CD4-positive, alpha-beta memory T cell (primary cell): Measurements from ENCODE around the gene CNTROB. TPM values are rescaled to one million over a fixed set of nuclear protein-coding genes. Genes with fewer than 3 reads are reported as not detected.

Source experiments
- CTCF ChIA-PET: fragments of 350-600 bp; sonication (Branson Sonifier 250); formaldehyde crosslinking; loops from one replicate; lab custom pipeline; 2021; ENCODE audit warnings: inconsistent platforms; ENCODE audit not compliant: partially characterized antibody; lab: Charles Lee
- POLR2A ChIA-PET: fragments of 350-600 bp; sonication (Branson Sonifier 250); formaldehyde crosslinking; loops from one replicate; lab custom pipeline; 2021; ENCODE audit not compliant: partially characterized antibody; lab: Charles Lee
- DNase-seq, 5 donors: peaks; one replicate each; pipeline versions ENCODE4 v3.0.0 to v3.0.0-alpha.2; 2020 to 2022; ENCODE audit warnings: mixed read lengths in 1 of 5
- H3K27ac ChIP-seq: one replicate; pipeline ENCODE4 v1.7.0; 2013; ENCODE audit warnings: low read depth, low read length
- H3K27me3 ChIP-seq: 2 replicates; pipeline ENCODE4 v1.7.0; 2013; ENCODE audit warnings: mild to moderate bottlenecking, low read length, moderate library complexity; ENCODE audit not compliant: insufficient read depth
- H3K36me3 ChIP-seq: 2 replicates; pipeline ENCODE4 v1.7.0; 2013; ENCODE audit warnings: mild to moderate bottlenecking, low read length, moderate library complexity; ENCODE audit not compliant: insufficient read depth
- H3K4me1 ChIP-seq: 2 replicates; pipeline ENCODE4 v1.7.0; 2013; ENCODE audit warnings: mild to moderate bottlenecking, low read length, moderate library complexity; ENCODE audit not compliant: insufficient read depth
- H3K4me3 ChIP-seq, 2 donors: one replicate each; pipeline ENCODE4 v1.7.0; 2013; ENCODE audit warnings: low read length in 2 of 2, mild to moderate bottlenecking in 1 of 2
- H3K9me3 ChIP-seq, 2 donors: one replicate each; pipeline ENCODE4 v1.7.0; 2013; ENCODE audit warnings: low read length in 2 of 2, control low read depth in 1 of 2; ENCODE audit not compliant: control insufficient read depth in 1 of 2
- H3K27ac Mint-ChIP-seq, 7 donors: one replicate each; pipeline ENCODE4 v1.8.0; 2020 to 2021; ENCODE audit warnings: mixed read lengths in 7 of 7, mild to moderate bottlenecking in 6 of 7, inconsistent platforms in 3 of 7, moderate library complexity in 3 of 7
- H3K27me3 Mint-ChIP-seq, 2 donors: one replicate each; pipeline ENCODE4 v1.8.0; 2020 to 2021; ENCODE audit warnings: mixed read lengths in 2 of 2
- H3K36me3 Mint-ChIP-seq, 2 donors: one replicate each; pipeline ENCODE4 v1.8.0; 2020 to 2021; ENCODE audit warnings: mixed read lengths in 2 of 2, inconsistent platforms in 1 of 2, mild to moderate bottlenecking in 1 of 2
- H3K4me1 Mint-ChIP-seq, 4 donors: one replicate each; pipeline ENCODE4 v1.8.0; 2020 to 2021; ENCODE audit warnings: mixed read lengths in 4 of 4, mild to moderate bottlenecking in 1 of 4
- H3K4me3 Mint-ChIP-seq, 8 donors: one replicate each; pipeline ENCODE4 v1.8.0; 2020 to 2021; ENCODE audit warnings: mixed read lengths in 8 of 8, mild to moderate bottlenecking in 7 of 8, moderate library complexity in 6 of 8, inconsistent platforms in 3 of 8
- H3K9me3 Mint-ChIP-seq, 8 donors: one replicate each; pipeline ENCODE4 v1.8.0; 2020 to 2021; ENCODE audit warnings: mixed read lengths in 8 of 8, mild to moderate bottlenecking in 5 of 8, inconsistent platforms in 3 of 8, moderate library complexity in 1 of 8
- intact Hi-C: fragments of 100-400 bp; cut with micrococcal nuclease; formaldehyde crosslinking; loops from one replicate; pipeline ENCODE4 v1.15.1; 2023
- polyA plus RNA-seq, 2 donors: library from polyadenylated mRNA; unstranded; fragments of 300-500 nt; fragmentation: Illumina TruSeq; gene quantifications; one replicate each; pipeline ENCODE4 v1.2.3, GENCODE V29; 2021
- total RNA-seq, 2 experiments: library from RNA; stranded (reverse); gene quantifications; one replicate each; pipeline ENCODE4 v1.2.3, GENCODE V29; 2021

The CNTROB gene
- total and polyA plus RNA-seq, 4 experiments from 2014 or later: 3.9 to 30.1 (median 21.2) TPM

DNA sequence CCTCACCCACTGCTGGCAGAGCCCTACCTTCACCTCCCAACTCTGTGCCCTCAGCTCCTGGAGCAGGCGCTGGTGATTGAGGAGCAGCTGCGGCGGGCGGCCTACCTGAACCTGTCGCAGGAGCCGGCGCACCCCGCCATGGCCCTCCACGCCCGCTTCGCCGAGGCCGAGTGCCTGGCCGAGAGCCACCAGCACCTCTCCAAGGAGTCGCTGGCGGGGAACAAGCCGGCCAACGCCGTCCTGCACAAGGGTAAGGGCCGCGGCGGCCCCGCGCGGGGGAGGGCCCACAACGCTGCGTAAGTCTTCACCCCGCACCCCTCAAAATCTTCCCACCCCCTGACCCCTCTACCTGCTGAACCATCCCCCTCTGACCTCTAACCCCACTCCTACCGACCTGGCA lies 22.9 kb upstream of the CNTROB start:
- Histone ChIP-seq H3K36me3 (peaks cover 76% of the 10 kb centered on the region), H3K27me3 (no peaks in the 10 kb centered on the region), H3K4me3 (no peak overlapping the region), H3K9me3 (no peaks in the 10 kb centered on the region), H3K27ac (no peak overlapping the region), H3K4me1 (peaks cover 4% of the 10 kb centered on the region)
- Mint-ChIP-seq H3K4me3 (no peak overlapping the region), H3K27ac (peak overlapping the region in 1 of 7 donors; percentile 76), H3K4me1 (peaks cover 4 to 9% (median 4%) of the 10 kb centered on the region in 4 donors), H3K9me3 (peaks cover 0 to 1% (median 0%) of the 10 kb centered on the region in 8 donors), H3K27me3 (no peaks in the 10 kb centered on the region), H3K36me3 (peaks cover 65 to 75% of the 10 kb centered on the region in 2 donors)
- POLR2A ChIA-PET: interaction anchor here (1.0 kb wide), 1 partner anchor 9 kb away, joined by 4 read pairs; no protein-coding TSS in a partner anchor
- intact Hi-C loops: no loop called here
- CTCF ChIA-PET: no interaction called here
- DNase-seq: no peak

DNA sequence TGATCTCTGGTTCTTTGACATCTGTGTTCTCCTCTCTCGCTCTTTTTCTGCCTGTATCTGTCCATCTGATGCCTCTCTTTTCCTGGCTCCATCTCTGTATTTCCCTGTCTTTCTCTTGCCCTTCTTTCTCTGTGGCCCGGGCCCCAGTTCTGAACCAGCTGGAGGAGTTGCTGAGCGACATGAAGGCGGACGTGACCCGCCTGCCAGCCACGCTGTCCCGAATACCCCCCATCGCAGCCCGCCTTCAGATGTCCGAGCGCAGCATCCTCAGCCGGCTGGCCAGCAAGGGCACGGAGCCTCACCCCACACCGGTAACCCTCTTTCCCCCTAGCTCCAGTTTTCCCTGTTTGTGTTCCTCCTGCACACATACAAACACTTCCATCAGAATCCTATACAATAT lies 21.7 kb upstream of the CNTROB start:
- peak overlapping the region in 1 of 8 donors; percentile 27 for H3K4me3 Mint-ChIP-seq
- H3K27me3 Mint-ChIP-seq: no peaks in the 10 kb centered on the region
- Histone ChIP-seq H3K27me3 (no peaks in the 10 kb centered on the region), H3K27ac (no peak overlapping the region), H3K9me3 (no peaks in the 10 kb centered on the region), H3K36me3 (peaks cover 64% of the 10 kb centered on the region), H3K4me1 (peaks cover 12% of the 10 kb centered on the region), H3K4me3 (no peak overlapping the region)
- ChIA-PET POLR2A (interaction anchor here (0.7 kb wide), 2 partner anchors 22 to 53 kb away, joined by 3 read pairs; partner anchors contain the start of genes CHD3 and NAA38), CTCF (interaction anchor here (1.0 to 10.8 kb wide), 3 partner anchors 12 to 77 kb away, joined by 3 to 219 read pairs (median 44); no protein-coding TSS in a partner anchor)
- intact Hi-C loops: no loop called here
- DNase-seq: no peak
- H3K4me1 Mint-ChIP-seq: peaks cover 10 to 16% (median 11%) of the 10 kb centered on the region in 4 donors
- peak overlapping the region in 2 of 7 donors; percentile 28 to 30 for H3K27ac Mint-ChIP-seq
- peaks cover 0 to 1% (median 0%) of the 10 kb centered on the region in 8 donors for H3K9me3 Mint-ChIP-seq
- H3K36me3 Mint-ChIP-seq: peaks cover 53 to 71% of the 10 kb centered on the region in 2 donors

DNA sequence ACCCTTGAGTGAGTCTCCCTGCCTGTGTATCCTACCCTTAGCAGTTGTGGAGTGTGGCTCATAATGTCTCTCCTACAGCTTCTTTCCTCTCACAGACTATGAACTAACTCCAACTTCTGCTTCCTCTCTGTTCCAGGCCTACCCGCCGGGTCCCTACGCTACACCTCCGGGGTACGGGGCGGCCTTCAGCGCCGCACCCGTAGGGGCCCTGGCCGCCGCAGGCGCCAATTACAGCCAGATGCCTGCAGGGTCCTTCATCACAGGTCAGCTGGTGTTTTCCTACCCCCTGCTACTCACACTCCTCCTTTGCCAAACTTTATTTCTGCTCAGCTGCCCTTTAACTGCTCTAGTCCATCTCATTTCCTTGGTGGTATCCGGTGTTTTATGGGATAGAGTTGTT lies 21.3 kb upstream of the CNTROB start:
- POLR2A ChIA-PET: interaction anchor here (0.7 kb wide), 2 partner anchors 22 to 53 kb away, joined by 3 read pairs; partner anchors contain the start of genes CHD3 and NAA38
- intact Hi-C loops: no loop called here

DNA sequence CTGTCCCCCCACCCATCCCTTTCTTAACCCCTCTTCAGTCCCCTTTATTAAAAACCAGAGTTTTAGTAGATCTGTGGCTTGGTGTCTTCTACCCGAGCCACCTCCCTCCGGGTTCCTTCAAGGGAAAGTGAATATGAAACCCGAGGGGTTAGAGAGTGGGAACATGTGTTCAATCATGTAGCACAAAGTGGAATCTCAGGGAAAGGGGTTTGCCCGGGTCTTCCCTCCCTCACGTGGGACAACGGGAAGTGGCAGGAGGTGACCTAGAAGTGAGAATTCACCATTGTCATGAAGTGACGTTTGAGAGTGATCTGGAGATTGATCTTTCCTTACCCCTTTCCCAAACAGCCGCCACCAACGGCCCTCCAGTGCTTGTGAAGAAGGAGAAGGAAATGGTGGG lies 20.9 kb upstream of the CNTROB start:
- H3K4me3 Mint-ChIP-seq: no peak overlapping the region
- H3K4me1 Mint-ChIP-seq: peaks cover 12 to 21% (median 14%) of the 10 kb centered on the region in 4 donors
- peak overlapping the region in 4 of 7 donors; percentile 52 to 75 (median 60) for H3K27ac Mint-ChIP-seq
- peaks cover 0 to 1% (median 0%) of the 10 kb centered on the region in 8 donors for H3K9me3 Mint-ChIP-seq
- DNase-seq: no peak
- H3K36me3 Mint-ChIP-seq: peaks cover 44 to 64% of the 10 kb centered on the region in 2 donors
- H3K4me3 ChIP-seq: no peak overlapping the region
- no peaks in the 10 kb centered on the region for H3K27me3 ChIP-seq
- ChIA-PET POLR2A (interaction anchor here (6.9 kb wide), 1 partner anchor 77 kb away, joined by 87 read pairs; no protein-coding TSS in a partner anchor), CTCF (interaction anchor here (1.0 to 10.8 kb wide), 6 partner anchors 24 to 146 kb away, joined by 3 to 219 read pairs (median 14); no protein-coding TSS in a partner anchor)
- intact Hi-C loops: no loop called here
- no peak overlapping the region for H3K27ac ChIP-seq
- H3K4me1 ChIP-seq: peaks cover 15% of the 10 kb centered on the region
- H3K9me3 ChIP-seq: no peaks in the 10 kb centered on the region
- H3K36me3 ChIP-seq: peaks cover 56% of the 10 kb centered on the region
- H3K27me3 Mint-ChIP-seq: no peaks in the 10 kb centered on the region

More for the DNA sequence above, 21.3 kb upstream of the CNTROB start:
- no peak for DNase-seq
- Mint-ChIP-seq H3K9me3 (peaks cover 0 to 1% (median 0%) of the 10 kb centered on the region in 8 donors), H3K36me3 (peaks cover 48 to 68% of the 10 kb centered on the region in 2 donors), H3K27ac (peak overlapping the region in 5 of 7 donors; percentile 28 to 75 (median 53)), H3K4me3 (peak overlapping the region in 1 of 8 donors; percentile 27), H3K4me1 (peaks cover 12 to 21% (median 14%) of the 10 kb centered on the region in 4 donors), H3K27me3 (no peaks in the 10 kb centered on the region)
- Histone ChIP-seq H3K36me3 (peaks cover 60% of the 10 kb centered on the region), H3K4me3 (no peak overlapping the region), H3K9me3 (no peaks in the 10 kb centered on the region), H3K27me3 (no peaks in the 10 kb centered on the region), H3K27ac (no peak overlapping the region), H3K4me1 (peaks cover 14% of the 10 kb centered on the region)
- CTCF ChIA-PET: interaction anchor here (1.0 to 10.8 kb wide), 3 partner anchors 13 to 77 kb away, joined by 3 to 219 read pairs (median 44); no protein-coding TSS in a partner anchor

DNA sequence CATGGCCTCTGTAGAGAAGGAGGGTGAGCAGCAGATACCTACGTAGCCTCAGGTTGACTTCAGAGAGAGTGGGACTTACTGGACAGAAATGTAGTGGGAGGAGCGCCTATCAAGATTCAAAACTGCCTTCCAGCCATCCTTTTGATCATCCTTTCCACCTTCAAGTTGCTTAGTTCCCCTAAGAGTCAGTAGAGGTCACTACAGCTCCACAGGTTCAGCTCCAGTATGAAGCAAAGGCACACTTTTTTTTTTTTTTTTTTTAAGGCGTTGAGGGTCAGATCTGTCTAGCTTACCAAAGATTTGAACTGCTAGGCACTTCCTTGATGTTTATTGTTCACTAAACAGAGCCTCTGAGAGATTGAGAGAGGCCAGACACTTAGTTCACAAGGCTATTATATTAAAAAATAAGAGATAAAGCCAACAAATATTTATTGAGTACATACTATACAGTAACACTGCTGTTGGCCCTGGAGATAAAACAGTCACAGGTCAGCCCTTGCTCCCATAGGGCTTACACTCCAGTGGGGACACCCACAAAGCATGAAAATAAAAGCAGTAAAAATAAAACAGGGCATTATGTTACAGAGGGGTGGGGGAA lies 19.0 kb upstream of the CNTROB start:
- Histone ChIP-seq H3K27ac (no peak overlapping the region), H3K9me3 (no peaks in the 10 kb centered on the region), H3K4me1 (peaks cover 26% of the 10 kb centered on the region), H3K27me3 (no peaks in the 10 kb centered on the region), H3K36me3 (peaks cover 37% of the 10 kb centered on the region), H3K4me3 (no peak overlapping the region)
- H3K27ac Mint-ChIP-seq: peak overlapping the region; percentile 5 to 87 (median 65)
- CTCF ChIA-PET: interaction anchor here (0.6 to 10.8 kb wide), 22 partner anchors 9 to 223 kb away, joined by 3 to 219 read pairs (median 6); partner anchors contain the start of genes CHD3 and NAA38
- peak overlapping the region in 4 of 8 donors; percentile 23 to 73 (median 56) for H3K4me3 Mint-ChIP-seq
- peaks cover 0 to 1% (median 0%) of the 10 kb centered on the region in 8 donors for H3K9me3 Mint-ChIP-seq
- DNase-seq: peak; percentile 68 to 78 (median 73)
- peaks cover 25 to 49% of the 10 kb centered on the region in 2 donors for H3K36me3 Mint-ChIP-seq
- H3K27me3 Mint-ChIP-seq: no peaks in the 10 kb centered on the region
- intact Hi-C loops: loop anchor here (1.0 to 2.0 kb wide), 7 partner anchors 51 to 170 kb away; partner anchors contain the start of genes KDM6B and NAA38
- POLR2A ChIA-PET: interaction anchor here (0.6 to 6.9 kb wide), 8 partner anchors 14 to 309 kb away, joined by 3 to 87 read pairs (median 4); partner anchors contain the start of genes CNTROB, NAA38 and TRAPPC1
- H3K4me1 Mint-ChIP-seq: peaks cover 20 to 31% (median 24%) of the 10 kb centered on the region in 4 donors

DNA sequence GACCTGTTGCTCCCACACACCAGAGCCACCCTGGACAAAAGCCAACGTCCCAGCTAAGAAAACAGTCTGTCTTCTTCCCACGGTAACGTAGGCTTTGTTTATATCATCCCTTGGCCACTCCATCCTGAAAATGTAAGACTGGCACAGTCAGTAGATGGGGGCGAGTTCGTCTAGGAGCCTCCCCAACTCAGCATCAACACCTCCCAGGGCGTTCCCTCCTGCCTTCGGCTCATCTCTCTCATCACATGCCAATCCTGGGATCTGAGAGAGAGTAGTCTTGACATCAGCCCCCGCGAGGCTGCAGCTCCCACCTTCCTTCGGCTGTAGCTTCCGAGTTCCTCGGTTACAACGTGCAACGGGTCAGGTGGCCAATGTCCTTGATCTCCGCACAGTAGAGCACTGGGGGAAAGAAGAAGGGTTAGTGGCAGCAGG lies 16.8 kb upstream of the CNTROB start:
- peaks cover 10 to 33% of the 10 kb centered on the region in 2 donors for H3K36me3 Mint-ChIP-seq
- no peak for DNase-seq
- peak overlapping the region; percentile 91 to 95 (median 93) for H3K27ac Mint-ChIP-seq
- peaks cover 19 to 31% (median 24%) of the 10 kb centered on the region in 4 donors for H3K4me1 Mint-ChIP-seq
- H3K9me3 Mint-ChIP-seq: peaks cover 0 to 1% (median 0%) of the 10 kb centered on the region in 8 donors
- ChIA-PET POLR2A (interaction anchor here (0.6 to 6.9 kb wide), 25 partner anchors 8 to 332 kb away, joined by 3 to 116 read pairs (median 7); partner anchors contain the start of genes CHD3, CNTROB, CYB5D1 and GUCY2D), CTCF (interaction anchor here (0.6 to 10.8 kb wide), 8 partner anchors 18 to 171 kb away, joined by 3 to 219 read pairs (median 6); partner anchors contain the start of genes CNTROB, CYB5D1, NAA38 and TRAPPC1)
- H3K27me3 Mint-ChIP-seq: no peaks in the 10 kb centered on the region
- no peaks in the 10 kb centered on the region for H3K27me3 ChIP-seq
- peak overlapping the region; percentile 88 to 95 (median 90) for H3K4me3 Mint-ChIP-seq
- peaks cover 26% of the 10 kb centered on the region for H3K4me1 ChIP-seq
- no peaks in the 10 kb centered on the region for H3K9me3 ChIP-seq
- H3K27ac ChIP-seq: peak overlapping the region; percentile 67
- H3K4me3 ChIP-seq: peak overlapping the region; percentile 33 to 71
- intact Hi-C loops: loop anchor here (1.0 to 2.0 kb wide), 2 partner anchors 18 to 28 kb away; partner anchors contain the start of gene CNTROB
- peaks cover 16% of the 10 kb centered on the region for H3K36me3 ChIP-seq
